PC-9 (cell line): ENCODE results near the gene NFYC. TPM values are rescaled to one million over a fixed set of nuclear protein-coding genes. Genes with fewer than 3 reads are reported as not detected.

Experiments
- BruUV-seq: library from RNA; stranded (reverse); fragments of 400-500 nt; replicated peaks from 2 replicates; lab custom pipeline; 2021; lab: Mats Ljungman, UMichigan
- CTCF ChIA-PET: fragments of 300-600 bp; sonication (Branson Sonifier 250); formaldehyde crosslinking; loops from one replicate; lab custom pipeline; 2022; ENCODE audit warnings: antibody characterized with exemption; lab: Charles Lee
- POLR2A ChIA-PET: fragments of 300-600 bp; sonication (Branson Sonifier 250); formaldehyde crosslinking; loops from one replicate; lab custom pipeline; 2022; ENCODE audit warnings: antibody characterized with exemption; ENCODE audit not compliant: unreplicated experiment; lab: Charles Lee
- DNase-seq, 2 experiments: peaks; one replicate each; pipeline versions ENCODE4 v3.0.0 to v3.0.0-alpha.2; 2015 to 2022; ENCODE audit warnings: mixed read lengths in 1 of 2
- H2AFZ ChIP-seq: fragments of 200-600 bp; sonication (generic); 2 replicates; pipeline ENCODE4 v1.8.1; 2017; ENCODE audit warnings: antibody characterized with exemption
- H3F3A ChIP-seq: fragments of 200-600 bp; sonication (generic); 2 replicates; pipeline ENCODE4 v1.8.1; 2017; ENCODE audit warnings: antibody characterized with exemption, mild to moderate bottlenecking, low read depth; ENCODE audit not compliant: insufficient read depth
- H3K27ac ChIP-seq: fragments of 200-600 bp; sonication (generic); 2 replicates; pipeline ENCODE4 v1.6.1; 2016; ENCODE audit warnings: mixed run types
- H3K27me3 ChIP-seq: fragments of 200-600 bp; sonication (generic); 2 replicates; pipeline ENCODE4 v1.6.1; 2016; ENCODE audit warnings: low read depth, mixed run types; ENCODE audit not compliant: insufficient read depth
- H3K36me3 ChIP-seq: fragments of 200-600 bp; sonication (generic); 2 replicates; pipeline ENCODE4 v1.6.1; 2016; ENCODE audit warnings: low read depth, mixed run types
- H3K4me1 ChIP-seq: fragments of 200-600 bp; sonication (generic); replicated peaks from 2 replicates; pipeline ENCODE4 v1.6.1; 2016; ENCODE audit warnings: mixed run types; ENCODE audit not compliant: insufficient read depth
- H3K4me2 ChIP-seq: fragments of 200-600 bp; sonication (generic); 2 replicates; pipeline ENCODE4 v1.6.1; 2017; ENCODE audit warnings: mixed run types
- H3K4me3 ChIP-seq: fragments of 200-600 bp; sonication (generic); 2 replicates; pipeline ENCODE4 v1.6.1; 2016; ENCODE audit warnings: mixed run types
- H3K79me2 ChIP-seq: fragments of 200-600 bp; sonication (generic); 2 replicates; pipeline ENCODE4 v1.6.1; 2017; ENCODE audit warnings: low read depth, mixed run types
- H3K9me2 ChIP-seq: fragments of 200-600 bp; sonication (generic); 2 replicates; pipeline ENCODE4 v1.8.1; 2017; ENCODE audit warnings: mild to moderate bottlenecking; ENCODE audit not compliant: insufficient read depth
- H3K9me3 ChIP-seq: fragments of 200-600 bp; sonication (generic); 2 replicates; pipeline ENCODE4 v1.8.1; 2016; ENCODE audit warnings: low read depth; ENCODE audit not compliant: insufficient read depth
- H4K20me1 ChIP-seq: fragments of 200-600 bp; sonication (generic); 2 replicates; pipeline ENCODE4 v1.8.1; 2017; ENCODE audit not compliant: insufficient read depth
- EZH2 ChIP-seq: fragments of 200-600 bp; sonication (generic); IDR thresholded peaks from 2 replicates; pipeline ENCODE4 v1.8.0; 2017; ENCODE audit warnings: antibody characterized with exemption, low read depth
- intact Hi-C: fragments of 100-400 bp; cut with micrococcal nuclease; formaldehyde crosslinking; loops from one replicate; pipeline ENCODE4 v1.10.0; 2022; ENCODE audit not compliant: unreplicated experiment
- total RNA-seq: library from RNA; stranded (reverse); gene quantifications from 2 replicates; pipeline ENCODE4 v1.2.3, GENCODE V29; 2021
- TF ChIP-seq, protein P1 (sequence below): fragments of 200-600 bp; sonication (generic); conservative IDR thresholded peaks from 2 replicates; pipeline ENCODE4 v1.6.1; 2017; ENCODE audit warnings: mixed run types, antibody characterized with exemption, mild to moderate bottlenecking, moderate library complexity

NFYC gene
- total RNA-seq, 1 experiment from 2014 or later = 91.1 TPM

DNA sequence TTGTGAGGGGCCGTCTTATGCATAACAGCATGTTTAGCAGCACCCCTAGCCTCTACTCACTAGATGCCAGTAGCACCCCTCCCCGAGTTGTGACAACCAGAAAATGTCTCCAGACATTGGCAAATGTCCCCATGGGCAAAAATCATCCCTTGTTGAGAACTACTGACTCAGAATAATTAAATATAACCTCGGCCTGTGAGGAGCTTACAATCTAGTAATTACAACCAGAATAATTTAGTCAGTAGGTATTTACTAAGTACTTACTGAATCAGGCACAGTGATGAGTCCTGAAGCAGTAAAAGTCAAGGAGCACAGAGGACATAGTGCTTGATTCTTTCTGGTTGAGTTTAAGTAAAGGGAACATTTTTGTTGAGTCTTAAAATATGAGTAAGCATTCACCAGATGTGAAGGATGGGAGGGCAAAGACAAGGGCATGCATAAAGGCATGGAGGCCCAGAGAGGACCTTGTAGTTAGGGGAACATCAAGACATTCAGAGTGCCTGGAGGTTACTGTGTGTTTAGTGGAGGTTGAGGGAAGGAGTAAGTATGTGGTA, 48.0 kb downstream of the NFYC start:
- Histone ChIP-seq H3K9me3 (no peaks in the 10 kb centered on the region), H3K4me3 (no peak overlapping the region), H3K4me2 (no peak overlapping the region), H3K27me3 (no peaks in the 10 kb centered on the region), H3K9me2 (no peaks in the 10 kb centered on the region), H3K79me2 (peaks cover 29% of the 10 kb centered on the region), H4K20me1 (peaks cover 10% of the 10 kb centered on the region), H3K36me3 (peaks cover 14% of the 10 kb centered on the region; the same call in 1 of the 2 replicates), H3F3A (peaks cover 8% of the 10 kb centered on the region; the same call in 1 of the 2 replicates), H3K4me1 (no peaks in the 10 kb centered on the region), H3K27ac (no peak overlapping the region), H2AFZ (no peak overlapping the region)
- ChIA-PET CTCF (no interaction called here), POLR2A (interaction anchor here (0.7 kb wide), 1 partner anchor 357 kb away, joined by 6 read pairs; no protein-coding TSS in a partner anchor)
- TF ChIP-seq, protein P1, sequence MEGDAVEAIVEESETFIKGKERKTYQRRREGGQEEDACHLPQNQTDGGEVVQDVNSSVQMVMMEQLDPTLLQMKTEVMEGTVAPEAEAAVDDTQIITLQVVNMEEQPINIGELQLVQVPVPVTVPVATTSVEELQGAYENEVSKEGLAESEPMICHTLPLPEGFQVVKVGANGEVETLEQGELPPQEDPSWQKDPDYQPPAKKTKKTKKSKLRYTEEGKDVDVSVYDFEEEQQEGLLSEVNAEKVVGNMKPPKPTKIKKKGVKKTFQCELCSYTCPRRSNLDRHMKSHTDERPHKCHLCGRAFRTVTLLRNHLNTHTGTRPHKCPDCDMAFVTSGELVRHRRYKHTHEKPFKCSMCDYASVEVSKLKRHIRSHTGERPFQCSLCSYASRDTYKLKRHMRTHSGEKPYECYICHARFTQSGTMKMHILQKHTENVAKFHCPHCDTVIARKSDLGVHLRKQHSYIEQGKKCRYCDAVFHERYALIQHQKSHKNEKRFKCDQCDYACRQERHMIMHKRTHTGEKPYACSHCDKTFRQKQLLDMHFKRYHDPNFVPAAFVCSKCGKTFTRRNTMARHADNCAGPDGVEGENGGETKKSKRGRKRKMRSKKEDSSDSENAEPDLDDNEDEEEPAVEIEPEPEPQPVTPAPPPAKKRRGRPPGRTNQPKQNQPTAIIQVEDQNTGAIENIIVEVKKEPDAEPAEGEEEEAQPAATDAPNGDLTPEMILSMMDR = no peak
- no peak for TF ChIP-seq EZH2
- intact Hi-C loops = no loop called here
- no peak for DNase-seq
- BruUV-seq = TSS peak; percentile 8

DNA sequence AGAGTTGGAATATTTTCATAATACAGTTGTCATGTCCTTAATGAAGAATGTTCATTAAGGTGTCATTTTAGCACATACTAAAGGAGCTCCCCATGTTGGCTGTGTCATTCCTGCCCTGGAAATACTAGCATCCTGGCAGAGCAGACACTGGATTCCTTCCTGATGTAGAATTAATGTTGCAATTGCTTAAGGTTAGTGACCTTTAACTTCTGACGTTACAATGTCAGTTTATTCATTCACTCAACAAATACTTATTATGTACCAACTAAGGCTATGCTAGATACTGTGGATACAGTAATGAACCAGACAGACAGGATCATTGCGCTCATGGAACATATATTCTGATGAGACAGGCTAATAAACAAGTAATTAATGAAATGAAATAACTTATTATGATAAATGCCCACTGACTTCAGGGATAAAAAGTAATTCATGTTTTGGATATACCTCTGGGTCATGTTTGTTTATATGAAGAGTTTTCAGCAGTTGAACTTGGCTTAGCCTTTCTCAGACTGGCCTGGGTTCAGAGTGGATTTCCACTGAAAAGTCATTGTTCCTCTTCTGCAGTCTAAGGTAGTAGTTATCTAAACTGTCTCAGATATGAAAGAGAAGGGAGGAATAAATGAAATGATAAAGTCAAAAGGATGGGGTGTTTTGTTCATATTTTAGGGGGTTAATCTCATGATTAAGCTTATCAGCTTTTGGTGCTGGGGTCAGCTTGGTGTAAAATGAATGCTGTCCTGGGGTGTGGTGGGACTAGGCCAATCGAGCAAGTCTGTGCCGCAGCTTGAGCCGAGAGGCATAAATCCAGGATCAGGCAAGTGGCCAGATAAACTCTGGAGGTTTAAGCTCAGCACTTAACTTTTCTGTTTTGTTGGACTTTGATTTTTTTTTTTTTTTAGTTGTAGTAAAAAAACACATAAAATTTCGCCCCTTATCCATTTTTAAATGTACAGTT, 48.8 kb downstream of the NFYC start:
- Histone ChIP-seq H3K4me1 (no peaks in the 10 kb centered on the region), H3K9me3 (no peaks in the 10 kb centered on the region), H3K79me2 (peaks cover 23% of the 10 kb centered on the region), H4K20me1 (peaks cover 10% of the 10 kb centered on the region), H3K36me3 (peaks cover 14% of the 10 kb centered on the region; the same call in 1 of the 2 replicates), H3K27me3 (no peaks in the 10 kb centered on the region), H3K9me2 (no peaks in the 10 kb centered on the region), H3K27ac (no peak overlapping the region), H3K4me3 (no peak overlapping the region), H3F3A (peaks cover 1% of the 10 kb centered on the region; the same call in 1 of the 2 replicates), H2AFZ (no peak overlapping the region), H3K4me2 (no peak overlapping the region)
- ChIA-PET CTCF (interaction anchor here (0.7 kb wide), 1 partner anchor 208 kb away, joined by 3 read pairs; no protein-coding TSS in a partner anchor), POLR2A (interaction anchor here (1.0 kb wide), 1 partner anchor 262 kb away, joined by 3 read pairs; no protein-coding TSS in a partner anchor)
- intact Hi-C loops = no loop called here
- BruUV-seq = no TSS peak
- DNase-seq = no peak
- no peak for TF ChIP-seq EZH2
- TF ChIP-seq, protein P1 = no peak

DNA sequence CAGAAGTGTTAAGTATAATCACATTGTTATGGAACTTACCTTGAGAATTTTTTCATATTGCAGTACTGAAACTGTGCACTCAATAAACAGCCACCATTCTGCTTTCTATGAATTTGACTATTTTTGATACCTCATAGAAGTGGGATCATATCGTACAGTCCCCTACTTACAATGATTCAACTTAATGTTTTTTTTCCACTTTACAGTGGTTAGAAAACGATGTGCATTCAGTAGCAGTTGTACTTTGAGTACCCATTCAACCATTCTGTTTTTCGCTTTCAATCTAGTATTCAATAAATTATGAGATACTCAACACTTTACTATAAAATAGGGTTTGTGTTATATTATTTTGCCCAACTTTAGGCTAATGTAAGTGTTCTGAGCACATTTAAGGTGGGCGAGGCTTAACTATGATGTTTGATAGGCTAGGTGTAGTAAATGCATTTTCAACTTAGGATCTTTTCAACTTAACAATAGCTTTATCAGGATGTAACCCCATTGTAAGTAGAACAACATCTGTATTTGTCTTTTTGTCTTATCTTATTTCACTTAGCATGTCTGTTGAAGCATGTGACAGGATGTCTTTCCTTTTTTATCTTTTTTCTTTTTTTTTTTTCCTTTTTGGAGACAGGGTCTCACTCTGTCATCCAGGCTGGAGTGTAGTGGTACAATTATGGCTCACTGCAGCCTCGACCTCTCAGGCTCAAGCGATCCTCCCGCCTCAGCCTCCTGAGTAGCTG, 49.7 kb downstream of the NFYC start:
- peaks cover 14% of the 10 kb centered on the region; the same call in 1 of the 2 replicates for H3K36me3 ChIP-seq
- H4K20me1 ChIP-seq = peaks cover 7% of the 10 kb centered on the region
- H3K4me2 ChIP-seq = no peak overlapping the region
- no peaks in the 10 kb centered on the region for H3K4me1 ChIP-seq
- no TSS peak for BruUV-seq
- H2AFZ ChIP-seq = no peak overlapping the region
- H3K9me2 ChIP-seq = no peaks in the 10 kb centered on the region
- intact Hi-C loops = no loop called here
- TF ChIP-seq, protein P1 = no peak
- no peak for TF ChIP-seq EZH2
- no peak overlapping the region for H3K27ac ChIP-seq
- CTCF ChIA-PET = interaction anchor here (0.7 kb wide), 1 partner anchor 209 kb away, joined by 3 read pairs; no protein-coding TSS in a partner anchor
- DNase-seq = no peak
- peaks cover 14% of the 10 kb centered on the region for H3K79me2 ChIP-seq
- no peaks in the 10 kb centered on the region for H3K9me3 ChIP-seq
- H3K27me3 ChIP-seq = no peaks in the 10 kb centered on the region
- H3K4me3 ChIP-seq = no peak overlapping the region
- H3F3A ChIP-seq = peaks cover under 1% of the 10 kb centered on the region; the same call in 1 of the 2 replicates
- POLR2A ChIA-PET = interaction anchor here (1.0 kb wide), 1 partner anchor 261 kb away, joined by 3 read pairs; no protein-coding TSS in a partner anchor
